GM12891 (cell line): Measurements from ENCODE around the gene DIP2C.

Source experiments
- DNase-seq: peaks from one replicate; pipeline ENCODE4 v3.0.0; 2011; ENCODE audit warnings: low spot score; ENCODE audit not compliant: insufficient read length
- FAIRE-seq: peaks from 2 replicates; lab custom pipeline; 2011; peaks lifted over from hg19 to GRCh38; lab: Jason Lieb, UNC
- PAX5 ChIP-seq: IDR thresholded peaks from 2 replicates; pipeline ENCODE4 v1.6.1; 2011; ENCODE audit warnings: low read length, moderate library complexity, mild to moderate bottlenecking; ENCODE audit not compliant: insufficient read depth, severe bottlenecking
- POLR2A ChIP-seq: IDR thresholded peaks from 2 replicates; pipeline ENCODE4 v1.6.1; 2011; ENCODE audit warnings: low read depth, low read length, control low read depth
- POLR2AphosphoS5 ChIP-seq: IDR thresholded peaks from 2 replicates; pipeline ENCODE4 v1.6.1; 2011; ENCODE audit warnings: low read depth, low read length, control low read depth
- POU2F2 ChIP-seq: IDR thresholded peaks from 2 replicates; pipeline ENCODE4 v1.6.1; 2011; ENCODE audit warnings: low read depth, mild to moderate bottlenecking, control low read depth, low read length, moderate library complexity
- SPI1 ChIP-seq: IDR thresholded peaks from 2 replicates; pipeline ENCODE4 v1.6.1; 2011; ENCODE audit warnings: low read depth, low read length, control low read depth
- TAF1 ChIP-seq: IDR thresholded peaks from 2 replicates; pipeline ENCODE4 v1.6.1; 2011; ENCODE audit warnings: low read depth, low read length, control low read depth

The DIP2C gene

GRCh38 chr10:567869-568268, 121.6 kb downstream of the DIP2C start:
- FAIRE-seq = no peak
- DNase-seq = no peak
- no peak for TF ChIP-seq POLR2AphosphoS5
- TF ChIP-seq POU2F2 = no peak
- no peak for TF ChIP-seq PAX5
- no peak for TF ChIP-seq TAF1
- no peak for TF ChIP-seq SPI1
- no peak for TF ChIP-seq POLR2A

- DNase-seq = no peak
- no peak for TF ChIP-seq POLR2A
- no peak for FAIRE-seq
Observed at GRCh38 chr10:566241-566885, 123.1 kb downstream of the DIP2C start.

DNA sequence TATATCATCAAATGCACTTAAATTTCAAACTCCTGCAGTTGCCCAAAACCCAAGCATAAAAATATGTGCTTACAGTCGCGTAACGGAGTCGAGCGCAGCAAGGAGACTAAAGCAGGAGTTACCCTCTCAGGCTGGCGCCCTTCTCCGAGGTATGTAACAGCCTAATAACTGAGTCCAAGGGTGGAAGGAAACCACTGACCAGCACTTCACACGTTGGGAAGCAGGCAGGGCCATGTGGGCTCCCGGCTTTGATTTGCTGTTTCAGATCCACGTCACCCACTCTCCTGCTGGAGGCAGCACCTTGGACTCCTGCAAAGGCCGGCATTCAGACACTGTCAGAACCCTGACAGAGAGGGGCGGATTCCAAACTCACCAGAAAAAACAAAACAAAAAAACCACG, 123.8 kb downstream of the DIP2C start:
- FAIRE-seq = no peak
- DNase-seq = no peak
- TF ChIP-seq POLR2AphosphoS5 = no peak
- TF ChIP-seq TAF1 = no peak
- TF ChIP-seq POU2F2 = no peak
- no peak for TF ChIP-seq PAX5
- TF ChIP-seq POLR2A = no peak
- TF ChIP-seq SPI1 = no peak

DNA sequence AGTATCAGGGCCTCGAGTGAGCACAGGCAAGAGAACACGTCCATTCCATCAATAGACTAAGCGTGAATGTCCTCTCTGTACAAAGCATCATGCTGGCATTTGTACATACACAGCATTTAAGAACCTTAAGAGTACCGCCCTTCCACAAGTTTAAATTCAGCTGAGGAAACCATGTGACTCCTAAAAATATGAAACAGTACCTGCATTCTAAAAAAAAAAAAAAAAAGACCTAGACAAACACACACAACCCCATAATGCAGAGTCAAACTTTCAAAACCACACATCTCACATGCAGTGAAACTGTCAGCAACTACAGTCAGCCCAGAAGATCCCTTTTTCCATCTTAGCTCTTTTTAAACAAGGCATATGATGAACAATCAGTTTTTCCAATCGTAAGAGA, 124.3 kb downstream of the DIP2C start:
- no peak for TF ChIP-seq POU2F2
- no peak for TF ChIP-seq SPI1
- no peak for TF ChIP-seq POLR2A
- no peak for TF ChIP-seq PAX5
- no peak for TF ChIP-seq POLR2AphosphoS5
- TF ChIP-seq TAF1 = no peak
- FAIRE-seq (no peak), DNase-seq (no peak)

DNA sequence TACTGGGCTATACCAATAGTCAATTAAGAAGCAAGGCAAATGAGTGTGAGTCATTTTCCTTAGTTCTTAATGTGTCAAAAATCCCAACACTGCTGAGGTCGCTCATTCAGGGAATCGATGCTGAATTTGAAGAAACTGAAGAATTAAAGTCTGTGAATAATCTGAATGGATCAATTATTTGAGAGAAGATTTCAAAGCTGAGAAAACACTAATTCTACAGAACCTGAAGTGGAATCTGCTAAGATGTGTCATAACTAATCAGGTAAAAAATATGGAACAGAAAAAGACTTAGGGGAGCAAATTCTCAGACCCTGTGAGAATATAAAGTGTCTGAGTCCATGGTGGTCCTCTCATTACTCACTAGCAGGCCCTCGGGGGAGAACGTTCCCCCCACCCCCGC, 125.6 kb downstream of the DIP2C start:
- DNase-seq (no peak), FAIRE-seq (no peak)
- no peak for TF ChIP-seq POU2F2

GRCh38 chr10:562142-562541, 127.3 kb downstream of the DIP2C start:
- no peak for DNase-seq
- no peak for TF ChIP-seq SPI1
- no peak for TF ChIP-seq PAX5
- no peak for TF ChIP-seq POLR2A
- no peak for TF ChIP-seq POLR2AphosphoS5
- TF ChIP-seq POU2F2 = no peak
- no peak for TF ChIP-seq TAF1
- FAIRE-seq = no peak

DNA sequence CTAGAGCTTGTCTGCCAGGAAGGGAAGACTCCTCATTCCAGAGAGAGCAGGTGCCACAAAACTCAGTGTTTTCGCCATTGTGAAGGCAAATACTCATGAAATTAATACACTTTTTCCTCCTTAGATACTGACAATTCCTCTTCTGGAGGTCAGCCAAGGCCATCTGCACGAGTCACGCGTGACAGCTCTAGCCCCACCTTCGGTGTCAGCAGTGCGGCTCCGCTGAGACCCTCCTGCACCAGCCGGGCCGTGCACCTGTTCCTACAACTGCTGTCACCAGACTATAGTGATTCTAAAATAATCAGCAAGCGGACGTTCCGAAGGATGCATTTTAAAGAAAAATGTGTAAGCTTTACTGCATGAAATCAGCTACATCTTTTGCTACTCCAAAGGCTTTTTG, 127.7 kb downstream of the DIP2C start:
- FAIRE-seq = no peak
- no peak for TF ChIP-seq POLR2AphosphoS5
- TF ChIP-seq PAX5 = no peak
- no peak for TF ChIP-seq TAF1
- TF ChIP-seq POLR2A = no peak
- TF ChIP-seq POU2F2 = no peak
- no peak for TF ChIP-seq SPI1

DNA sequence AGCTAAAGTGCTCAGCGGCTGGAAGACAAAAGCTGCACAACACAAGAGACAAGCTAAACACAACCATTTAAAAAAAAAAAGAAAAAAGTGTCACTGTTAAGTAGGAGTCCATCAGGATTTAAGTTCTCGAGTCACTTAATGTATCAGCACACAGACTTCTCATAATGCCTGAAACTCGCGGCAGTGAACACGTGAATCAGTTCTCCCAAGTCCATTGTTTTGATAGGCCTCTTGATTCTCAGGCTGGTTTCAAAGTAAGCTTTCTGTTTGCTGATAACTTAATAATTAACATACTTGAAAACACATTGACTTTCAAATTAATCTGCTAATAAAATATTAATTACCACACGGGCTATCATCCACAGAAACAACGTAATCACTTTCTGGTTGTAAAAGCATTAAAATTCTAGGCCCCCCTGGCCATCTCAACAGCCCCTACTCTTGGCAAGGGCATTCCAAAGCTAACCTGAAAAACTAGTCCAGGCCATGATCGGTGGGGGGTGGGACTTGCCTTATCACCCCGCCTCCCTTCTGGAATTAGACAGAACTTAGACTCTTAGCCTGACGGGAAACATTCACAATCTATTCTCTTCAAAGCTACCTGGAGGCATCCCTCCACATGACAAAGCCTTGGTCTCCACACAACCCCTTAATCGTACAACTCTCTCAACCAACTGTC, 129.0 kb downstream of the DIP2C start:
- TF ChIP-seq POLR2AphosphoS5 (no peak), TAF1 (no peak), SPI1 (no peak), PAX5 (no peak), POU2F2 (no peak), POLR2A (no peak)
- FAIRE-seq = no peak

More for the DNA sequence above, 127.7 kb downstream of the DIP2C start:
- no peak for DNase-seq

DNA sequence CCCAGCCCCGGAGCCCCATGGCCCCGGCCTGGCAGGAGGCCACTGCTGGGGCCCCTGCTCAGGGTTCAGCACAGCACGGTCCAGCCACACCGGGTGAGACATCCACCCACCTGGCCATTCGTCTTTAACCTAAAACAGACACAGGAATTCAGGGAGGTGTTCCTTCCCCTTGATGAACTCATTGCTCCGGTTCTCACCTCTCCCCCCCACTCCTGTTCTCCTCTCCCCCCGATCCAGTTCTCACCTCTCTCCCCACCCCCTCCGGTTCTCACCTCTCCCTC, 129.8 kb downstream of the DIP2C start:
- DNase-seq = no peak
- no peak for TF ChIP-seq SPI1
- no peak for TF ChIP-seq POLR2AphosphoS5
- TF ChIP-seq POU2F2 = no peak
- no peak for TF ChIP-seq TAF1
- TF ChIP-seq POLR2A = no peak
- TF ChIP-seq PAX5 = no peak
- FAIRE-seq = no peak

More for the DNA sequence above, 129.0 kb downstream of the DIP2C start:
- DNase-seq = no peak

- TF ChIP-seq POU2F2 = no peak
- no peak for TF ChIP-seq POLR2A
- no peak for TF ChIP-seq POLR2AphosphoS5
- no peak for TF ChIP-seq PAX5
- no peak for TF ChIP-seq SPI1
- TF ChIP-seq TAF1 = no peak
- no peak for FAIRE-seq
- DNase-seq = no peak
Observed at GRCh38 chr10:558891-559766, 130.3 kb downstream of the DIP2C start.

- TF ChIP-seq POLR2AphosphoS5 = no peak
- no peak for TF ChIP-seq POU2F2
- TF ChIP-seq POLR2A = no peak
- no peak for TF ChIP-seq PAX5
- TF ChIP-seq TAF1 = no peak
- no peak for TF ChIP-seq SPI1
- DNase-seq (no peak), FAIRE-seq (no peak)
Observed at GRCh38 chr10:558364-558763, 131.1 kb downstream of the DIP2C start.
